Kidney (tissue), 14 donors: ENCODE data around the gene ERVK3-1. TPM values are rescaled to one million over a fixed set of nuclear protein-coding genes. Genes with fewer than 3 reads are reported as not detected.
A peak's percentile ranks its signal among the peaks of the same experiment; 100 is the strongest.

Source experiments
- DNase-seq, 5 donors: peaks; one replicate each; pipeline ENCODE4 v3.0.0-alpha.2; 2013 to 2020
- FAIRE-seq: peaks from 2 replicates; lab custom pipeline; 2012; peaks lifted over from hg19 to GRCh38; lab: Jason Lieb, UNC
- H3K27ac ChIP-seq, 2 donors: one replicate each; pipeline ENCODE4 v1.7.0; 2013; ENCODE audit warnings: low read depth in 2 of 2, low read length in 2 of 2, inconsistent platforms in 1 of 2
- H3K27me3 ChIP-seq: one replicate; pipeline ENCODE4 v1.7.1; 2013; ENCODE audit warnings: low read length, inconsistent platforms; ENCODE audit not compliant: control insufficient read depth, insufficient read depth
- H3K36me3 ChIP-seq, 3 donors: one replicate each; pipeline versions ENCODE4 v1.7.0 to v1.7.1; 2013; ENCODE audit warnings: low read length in 3 of 3, control low read depth in 1 of 3, inconsistent platforms in 1 of 3; ENCODE audit not compliant: insufficient read depth in 3 of 3, control insufficient read depth in 2 of 3
- H3K4me1 ChIP-seq, 3 donors: one replicate each; pipeline versions ENCODE4 v1.7.0 to v1.7.1; 2013; ENCODE audit warnings: low read length in 3 of 3, inconsistent platforms in 1 of 3, low read depth in 1 of 3; ENCODE audit not compliant: control insufficient read depth in 2 of 3, insufficient read depth in 2 of 3
- H3K4me3 ChIP-seq, 3 donors: one replicate each; pipeline versions ENCODE4 v1.7.0 to v1.8.1; 2013; ENCODE audit warnings: low read length in 3 of 3, control low read depth in 1 of 3, inconsistent platforms in 1 of 3
- H3K9ac ChIP-seq, 3 donors: one replicate each; pipeline versions ENCODE4 v1.7.0 to v1.7.1; 2013; ENCODE audit warnings: low read length in 3 of 3, control low read depth in 1 of 3, inconsistent platforms in 1 of 3
- H3K9me3 ChIP-seq, 3 donors: one replicate each; pipeline versions ENCODE4 v1.7.0 to v1.7.1; 2013; ENCODE audit warnings: low read length in 3 of 3, control low read depth in 1 of 3, inconsistent platforms in 1 of 3; ENCODE audit not compliant: control insufficient read depth in 2 of 3, insufficient read depth in 1 of 3
- CTCF ChIP-seq: IDR thresholded peaks from 3 replicates; pipeline ENCODE4 v1.5.1; 2012; ENCODE audit warnings: mild to moderate bottlenecking, moderate library complexity, borderline replicate concordance; ENCODE audit not compliant: insufficient read depth; ENCODE audit errors: extremely low read depth
- intact Hi-C: fragments of 100-400 bp; cut with DNase I; formaldehyde crosslinking; loops from one replicate; pipeline ENCODE4 v1.11.1; 2022
- polyA plus RNA-seq: library from polyadenylated mRNA; stranded (reverse); fragments of 350-450 nt; fragmentation: Illumina TruSeq; extraction: RNeasy Lipid Tissue Mini Kit (QIAGEN cat#74804); gene quantifications from one replicate; pipeline ENCODE4 v1.2.3, GENCODE V29; 2014; ENCODE audit warnings: low read depth, low replicate concordance; ENCODE audit not compliant: insufficient read depth
- total RNA-seq: library from RNA; stranded (reverse); fragmentation: NEBNext Ultra II Directional; extraction: Animal tissue kit (Norgen Biotek cat#: 25700); gene quantifications from one replicate; pipeline ENCODE4 v1.2.1, GENCODE V29; 2021
- donor health status: control.
- donor health status: control.
- donor health status: control.
- donor health status: control.
- donor health status: control.
- donor health status: DM: yes; HTN: yes; CAD: no.
- donor health status: Normal renal cell carcinoma (clear cell type).

ERVK3-1 gene
- total and polyA plus RNA-seq, 2 donors from 2014 or later = 35.4 to 41.6 TPM

- H3K27me3 ChIP-seq = no peaks in the 10 kb centered on the region
- FAIRE-seq (no peak), DNase-seq (no peak)
- no peak overlapping the region for H3K27ac ChIP-seq
- peak overlapping the region in 2 of 3 donors; percentile 32 to 35 for H3K4me3 ChIP-seq
- no peak overlapping the region for H3K9ac ChIP-seq
- no peaks in the 10 kb centered on the region for H3K4me1 ChIP-seq
- TF ChIP-seq CTCF = no peak
- H3K36me3 ChIP-seq = peaks cover 27 to 58% (median 32%) of the 10 kb centered on the region in 3 donors
- peaks cover 26 to 93% (median 70%) of the 10 kb centered on the region in 3 donors for H3K9me3 ChIP-seq
- intact Hi-C loops = no loop called here
Observed at GRCh38 chr19:58261968-58262921, 42.9 kb upstream of the ERVK3-1 start.

- Histone ChIP-seq H3K9me3 (peaks cover 24 to 86% (median 64%) of the 10 kb centered on the region in 3 donors), H3K27me3 (no peaks in the 10 kb centered on the region), H3K4me1 (no peaks in the 10 kb centered on the region), H3K27ac (no peak overlapping the region), H3K9ac (no peak overlapping the region), H3K4me3 (peak overlapping the region in 2 of 3 donors; percentile 18 to 35), H3K36me3 (peaks cover 25 to 52% (median 30%) of the 10 kb centered on the region in 3 donors)
- intact Hi-C loops = no loop called here
- DNase-seq (no peak), FAIRE-seq (no peak)
- TF ChIP-seq CTCF = no peak
Observed at GRCh38 chr19:58262922-58263296, 42.3 kb upstream of the ERVK3-1 start.

GRCh38 chr19:58265100-58265499 is 40.1 kb upstream of the ERVK3-1 start:
- Histone ChIP-seq H3K9me3 (peaks cover 23 to 75% (median 53%) of the 10 kb centered on the region in 3 donors), H3K36me3 (peaks cover 20 to 35% (median 21%) of the 10 kb centered on the region in 3 donors)

More at GRCh38 chr19:58265100-58265499, 40.1 kb upstream of the ERVK3-1 start:
- TF ChIP-seq CTCF = no peak
- Histone ChIP-seq H3K27ac (no peak overlapping the region), H3K4me3 (no peak overlapping the region), H3K27me3 (no peaks in the 10 kb centered on the region), H3K9ac (no peak overlapping the region), H3K4me1 (no peaks in the 10 kb centered on the region)
- intact Hi-C loops = no loop called here
- no peak for FAIRE-seq
- no peak for DNase-seq
